WI38 (cell line): Measurements from ENCODE around the gene FNDC3A.

Experiments
- H3K4me3 ChIP-seq: 2 replicates; pipeline ENCODE4 v1.5.1; 2011; ENCODE audit warnings: low read depth, mild to moderate bottlenecking, control low read depth, low read length
- CTCF ChIP-seq: IDR thresholded peaks from 2 replicates; pipeline ENCODE4 v1.5.1; 2012; ENCODE audit warnings: low read depth, mild to moderate bottlenecking, control low read depth, low read length

The FNDC3A gene

GRCh38 chr13:48975856-48976575 is at the start of gene FNDC3A:
TSS of gene FNDC3A (plus strand) at chr13:48975912. CDS start at chr13:49006191, 30,279 bp downstream.
- TF ChIP-seq CTCF: no peak
- peak within 1 kb of the TSS; percentile 91 for H3K4me3 ChIP-seq

DNA sequence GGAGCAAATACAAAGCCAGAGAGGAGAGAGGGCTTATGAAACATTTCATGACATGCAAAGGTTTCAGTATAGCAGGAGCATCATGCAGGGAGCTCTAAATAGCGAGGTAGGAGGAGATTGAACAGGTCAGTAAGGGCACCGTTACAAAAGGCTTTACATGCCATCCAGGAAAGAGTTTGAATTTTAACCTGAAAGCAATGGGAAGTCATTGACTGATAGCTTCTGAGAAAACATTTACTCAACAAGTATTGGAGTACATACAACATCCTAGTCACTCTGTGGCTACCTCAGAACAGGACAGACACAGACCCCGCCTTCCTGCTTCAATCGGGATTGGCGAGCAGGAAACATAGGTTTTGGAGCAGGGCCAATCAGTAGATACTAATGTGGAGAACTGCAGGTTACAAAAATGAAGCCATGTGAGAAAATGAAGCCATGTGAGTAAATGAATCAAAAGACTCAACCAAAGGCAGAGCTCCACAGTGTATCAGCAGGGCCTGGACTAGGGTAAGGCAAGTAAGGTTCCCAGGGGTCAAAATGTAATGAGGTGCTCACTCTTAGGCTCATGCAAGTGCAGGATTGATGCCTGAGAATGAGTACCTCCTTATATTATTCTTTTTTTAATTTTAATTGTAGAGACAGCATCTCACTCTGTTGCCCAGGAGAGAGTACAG is 46.8 kb upstream of the FNDC3A start:
- no peak overlapping the region for H3K4me3 ChIP-seq
- no peak for TF ChIP-seq CTCF

DNA sequence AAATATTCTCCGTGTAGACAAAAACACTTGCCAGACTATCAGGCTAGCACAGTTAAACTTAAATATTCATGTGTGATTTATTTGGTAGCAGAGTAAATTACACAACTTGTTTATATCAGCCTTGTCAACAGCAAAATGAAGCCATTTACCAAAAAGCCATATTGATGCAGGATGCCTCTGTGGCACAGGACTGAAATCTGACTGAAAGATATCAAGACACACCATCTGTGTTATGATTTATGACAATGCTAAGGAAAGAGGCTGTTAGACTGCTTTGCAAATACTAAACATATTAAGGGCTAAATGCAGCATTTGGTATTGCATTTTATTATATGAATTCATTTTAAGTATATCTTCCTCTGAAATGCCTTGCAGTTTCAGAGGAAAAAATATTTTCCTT is 44.8 kb upstream of the FNDC3A start:
- no peak overlapping the region for H3K4me3 ChIP-seq
- TF ChIP-seq CTCF: no peak

DNA sequence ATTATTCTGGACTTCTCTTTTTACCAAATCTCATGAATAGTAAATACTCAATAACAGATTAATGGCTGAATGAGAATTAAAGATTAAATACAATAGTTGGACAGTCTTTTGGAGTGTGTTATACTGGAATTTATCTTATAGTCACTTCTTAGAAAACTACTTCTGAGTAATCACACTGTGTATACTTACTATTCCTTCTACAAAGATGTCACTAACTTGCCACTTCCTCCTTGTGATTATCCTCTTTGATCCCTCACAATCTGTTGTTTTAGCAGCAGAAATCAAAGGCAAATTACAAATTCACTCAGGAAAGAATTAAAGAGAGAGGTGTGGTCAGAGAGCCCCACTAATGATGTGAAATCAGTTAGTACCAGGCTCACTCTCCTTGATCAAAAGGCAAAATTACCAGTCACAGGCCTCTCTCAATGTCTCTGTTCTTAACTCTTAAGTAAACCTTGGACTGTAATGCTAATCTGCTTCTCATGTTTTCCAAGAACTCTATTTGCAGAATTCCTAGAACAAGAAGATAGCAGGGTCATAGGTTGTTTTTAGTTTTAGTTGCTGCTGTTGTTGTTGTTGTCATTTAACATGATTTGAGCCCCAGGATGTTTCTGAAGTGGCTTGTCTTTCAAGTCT is 37.3 kb upstream of the FNDC3A start:
- no peak for TF ChIP-seq CTCF
- no peak overlapping the region for H3K4me3 ChIP-seq

DNA sequence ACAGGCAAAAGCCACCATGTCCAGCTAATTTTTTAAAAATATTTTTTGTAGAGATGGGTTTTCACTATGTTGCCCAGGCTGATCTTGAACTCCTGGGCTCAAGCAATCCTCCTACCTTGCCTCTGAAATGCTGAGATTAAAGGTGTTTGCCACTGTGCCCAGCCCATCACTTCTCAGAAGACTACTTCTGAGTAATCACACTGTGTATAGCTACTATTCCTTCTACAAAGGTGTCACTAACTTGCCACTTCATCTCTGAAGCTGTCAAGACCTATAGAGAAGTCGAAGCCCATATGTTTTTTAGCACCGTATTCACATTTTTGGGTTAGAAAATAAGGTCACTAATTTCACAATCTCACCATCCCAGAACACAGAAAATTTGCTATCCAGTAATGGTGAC is 36.0 kb upstream of the FNDC3A start:
- no peak for TF ChIP-seq CTCF
- no peak overlapping the region for H3K4me3 ChIP-seq

DNA sequence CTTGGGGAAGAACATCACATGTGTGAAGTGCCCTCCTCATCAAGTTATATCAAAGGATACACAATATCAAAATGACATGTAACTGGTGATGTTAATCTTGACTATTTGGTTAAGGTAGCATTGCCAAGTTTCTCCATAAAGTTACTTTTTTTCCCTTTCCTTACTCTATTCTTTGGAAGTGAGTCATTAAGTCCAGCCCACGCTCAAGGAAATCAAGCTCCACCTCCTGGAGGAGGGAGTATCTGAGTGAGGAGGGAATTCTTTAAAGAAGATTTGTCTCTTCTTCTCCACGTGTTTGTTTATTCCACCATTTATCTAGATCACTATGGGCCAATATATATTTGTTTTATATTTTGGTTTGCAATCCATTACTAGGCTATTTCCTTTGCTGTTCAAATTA is 33.6 kb upstream of the FNDC3A start:
- TF ChIP-seq CTCF: no peak
- no peak overlapping the region for H3K4me3 ChIP-seq

GRCh38 chr13:48944221-48944620 is 31.5 kb upstream of the FNDC3A start:
- no peak for TF ChIP-seq CTCF
- H3K4me3 ChIP-seq: no peak overlapping the region
